ENCODE data around the gene PDGFC.

PDGFC gene

DNA sequence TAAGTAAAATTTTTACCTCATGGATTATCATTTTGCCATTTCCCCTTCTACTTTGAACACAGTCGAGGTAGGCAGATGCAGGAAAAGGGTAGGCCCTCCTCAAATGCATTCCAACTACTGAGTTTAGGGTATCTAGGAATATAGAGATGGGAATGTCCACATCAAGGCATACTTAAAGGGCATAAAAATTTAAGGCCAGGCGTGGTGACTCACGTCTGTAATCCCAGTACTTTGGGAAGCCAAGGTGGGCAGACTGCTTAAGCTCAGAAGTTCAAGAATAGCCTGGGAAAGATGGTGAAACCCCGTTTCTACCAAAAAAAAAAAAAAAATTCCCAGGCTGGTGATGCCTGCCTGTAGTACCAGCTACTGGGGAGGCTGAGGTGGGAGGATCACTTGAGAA, 146.5 kb downstream of the PDGFC start:
- DNase-seq: no peak

GRCh38 chr4:156824451-156825060, 147.0 kb downstream of the PDGFC start:
- no peak for DNase-seq

- DNase-seq: no peak
Measured at GRCh38 chr4:156820931-156821330, 150.7 kb downstream of the PDGFC start.

DNA sequence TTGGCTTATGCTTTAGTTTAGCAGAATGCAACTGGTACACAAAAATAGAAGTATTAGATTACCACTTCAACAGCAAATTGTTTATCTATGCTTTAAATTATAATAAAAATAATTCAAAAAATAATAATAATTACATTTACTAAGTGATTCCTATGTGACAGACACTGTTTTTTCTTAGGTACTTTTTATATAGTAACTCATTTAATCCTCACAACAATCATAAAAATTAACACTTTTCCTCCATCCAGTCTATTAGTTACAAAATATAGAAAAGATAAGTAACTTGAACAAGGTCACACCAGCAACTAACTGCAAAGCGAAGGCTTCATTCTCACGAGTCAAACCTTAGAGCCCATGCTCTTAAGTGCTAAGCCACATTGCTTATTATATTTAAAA, 155.2 kb downstream of the PDGFC start:
- no peak for DNase-seq

DNA sequence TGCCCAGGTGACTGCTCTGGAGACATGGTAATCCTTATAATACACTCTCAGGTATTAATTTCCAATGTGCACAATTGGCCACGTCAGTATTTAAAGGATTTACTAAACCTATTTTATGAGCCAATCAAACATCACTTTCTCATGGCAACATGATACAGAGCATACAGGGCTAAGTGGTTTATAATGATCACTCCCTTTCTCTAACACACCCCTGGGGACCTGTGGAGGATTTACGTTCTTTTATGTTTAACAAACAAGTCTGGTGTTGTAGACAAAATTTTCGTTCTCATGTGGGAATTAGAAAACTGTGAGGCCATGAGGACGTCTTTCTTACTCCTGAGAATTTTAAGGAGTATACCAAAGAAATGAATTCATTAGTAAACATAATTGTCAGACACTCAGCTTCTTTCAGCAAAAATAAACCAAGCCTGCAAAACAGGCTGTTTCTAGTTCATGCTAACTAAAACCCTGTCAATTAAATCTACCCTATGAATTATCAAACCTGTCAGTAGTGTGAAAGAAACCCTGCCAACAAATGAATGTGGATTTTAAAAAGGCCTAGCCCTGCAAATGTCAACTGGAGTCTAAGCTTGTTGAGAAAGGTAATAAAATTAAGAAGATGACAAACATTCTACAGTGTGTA, 155.8 kb downstream of the PDGFC start:
- peak; percentile 73 to 98 (median 85) for DNase-seq

DNA sequence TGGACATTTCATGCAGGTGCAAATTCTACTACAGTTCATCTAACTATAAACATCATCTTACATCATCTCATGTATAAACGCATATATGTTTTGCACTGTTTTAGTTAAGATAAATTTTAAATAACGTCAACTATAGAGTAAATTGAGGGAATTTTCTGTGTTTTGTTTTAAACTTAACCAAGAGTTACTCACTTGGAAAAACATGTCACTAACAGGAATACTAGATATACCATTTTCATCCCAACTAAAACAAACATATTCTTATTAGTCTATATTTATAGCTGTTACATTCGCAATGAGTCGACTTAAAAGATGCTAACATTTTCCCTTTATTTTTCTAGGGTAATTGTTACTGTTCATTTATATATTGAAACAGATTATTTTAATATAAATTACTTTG, 159.6 kb downstream of the PDGFC start:
- no peak for DNase-seq

GRCh38 chr4:156811286-156811685, 160.3 kb downstream of the PDGFC start:
- DNase-seq: no peak

- peak; percentile 41 to 97 (median 76) for DNase-seq
Measured at GRCh38 chr4:156805696-156806095, 165.9 kb downstream of the PDGFC start.

GRCh38 chr4:156803056-156803455, 168.5 kb downstream of the PDGFC start:
- DNase-seq: no peak

- DNase-seq: no peak
Measured at GRCh38 chr4:156800463-156800862, 171.1 kb downstream of the PDGFC start.

DNA sequence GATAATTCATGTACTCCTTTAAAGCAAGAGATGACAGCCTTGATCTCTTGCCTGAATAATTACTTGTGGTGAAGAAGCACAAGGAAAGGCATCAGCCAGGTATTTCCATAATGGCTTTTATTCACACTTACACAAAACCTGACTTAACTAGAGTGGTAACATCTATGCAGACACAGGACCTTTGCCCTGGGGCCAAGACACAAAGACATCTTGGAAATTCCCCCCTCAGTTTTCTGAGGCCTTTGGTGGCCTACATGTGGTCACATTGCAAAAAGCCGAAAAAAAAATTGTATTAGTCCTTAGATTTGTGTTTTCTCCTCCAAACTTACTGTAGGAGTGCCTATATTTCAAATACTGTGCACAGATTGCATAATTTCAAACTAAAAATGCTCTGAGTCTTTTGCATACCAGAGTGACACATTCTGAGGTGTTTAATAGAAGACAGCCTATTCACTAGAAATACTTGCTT, 172.4 kb downstream of the PDGFC start:
- no peak for DNase-seq

GRCh38 chr4:156798438-156798837, 173.2 kb downstream of the PDGFC start:
- no peak for DNase-seq

- no peak for DNase-seq
Measured at GRCh38 chr4:156797206-156797605, 174.4 kb downstream of the PDGFC start.

- DNase-seq: peak in 1 of 3 experiments; percentile 11
Measured at GRCh38 chr4:156795727-156796126, 175.9 kb downstream of the PDGFC start.

DNA sequence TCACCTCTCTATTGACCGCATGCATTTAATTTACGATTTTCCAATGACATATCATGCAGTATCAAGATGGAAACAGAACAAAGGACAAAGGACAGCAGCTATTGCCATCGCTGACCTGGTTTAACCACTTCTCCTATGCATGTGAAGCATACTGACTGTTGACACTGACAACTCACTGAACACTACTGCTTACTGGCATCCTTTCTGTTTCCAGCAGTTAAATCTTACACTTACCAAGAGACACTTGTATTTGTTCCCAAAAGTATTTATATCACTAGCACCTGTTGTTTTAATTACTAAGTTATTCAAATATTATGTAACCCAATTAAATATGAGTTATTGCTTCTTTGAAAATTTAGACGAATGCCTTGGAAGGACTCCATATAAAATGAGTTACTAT, 176.7 kb downstream of the PDGFC start:
- DNase-seq: peak in 1 of 3 experiments; percentile 45

GRCh38 chr4:156792462-156793085, 179.0 kb downstream of the PDGFC start:
- DNase-seq: no peak

- no peak for DNase-seq
Measured at GRCh38 chr4:156790866-156791265, 180.7 kb downstream of the PDGFC start.

DNA sequence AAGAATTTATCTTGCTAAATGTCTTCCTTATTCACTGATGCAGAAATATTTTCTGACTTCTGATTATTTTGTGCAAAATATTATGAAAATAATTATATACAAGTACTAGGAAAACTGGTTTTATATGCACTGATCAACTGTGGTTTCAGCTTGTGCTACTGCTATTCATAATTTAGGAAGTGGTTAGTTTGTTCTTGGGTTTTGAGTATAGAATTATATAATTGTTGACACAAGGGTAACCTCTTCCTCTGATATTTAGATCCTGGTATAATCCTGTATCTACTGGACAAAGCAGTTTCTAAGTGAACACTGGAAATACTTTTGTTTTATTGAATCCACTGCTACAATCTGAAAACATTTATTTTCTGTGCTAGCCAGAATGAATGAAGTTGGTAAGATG, 182.8 kb downstream of the PDGFC start:
- DNase-seq: no peak

GRCh38 chr4:156786713-156787112, 184.9 kb downstream of the PDGFC start:
- DNase-seq: no peak

GRCh38 chr4:156784970-156785369, 186.6 kb downstream of the PDGFC start:
- no peak for DNase-seq

DNA sequence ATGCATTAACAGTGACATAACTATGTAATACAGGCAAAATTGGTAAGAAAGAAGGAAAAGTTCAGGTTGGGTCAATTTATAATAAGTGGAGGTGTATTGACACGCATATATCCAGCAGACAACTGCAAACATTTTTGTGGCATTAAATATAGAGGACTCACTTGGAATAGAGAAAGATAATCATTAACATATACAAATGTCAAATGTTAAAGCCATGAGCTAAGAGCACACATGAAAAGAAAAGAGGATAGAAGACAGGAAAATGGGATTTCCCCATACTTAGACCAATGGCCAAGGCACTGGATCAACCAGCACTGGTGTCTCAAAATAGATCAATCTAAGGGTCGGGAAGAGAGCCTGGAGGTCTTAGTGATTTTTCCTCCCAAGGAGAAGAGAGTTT, 187.6 kb downstream of the PDGFC start:
- DNase-seq: no peak

GRCh38 chr4:156782491-156782890, 189.1 kb downstream of the PDGFC start:
- DNase-seq: no peak

- DNase-seq: no peak
Measured at GRCh38 chr4:156781852-156782251, 189.7 kb downstream of the PDGFC start.

DNA sequence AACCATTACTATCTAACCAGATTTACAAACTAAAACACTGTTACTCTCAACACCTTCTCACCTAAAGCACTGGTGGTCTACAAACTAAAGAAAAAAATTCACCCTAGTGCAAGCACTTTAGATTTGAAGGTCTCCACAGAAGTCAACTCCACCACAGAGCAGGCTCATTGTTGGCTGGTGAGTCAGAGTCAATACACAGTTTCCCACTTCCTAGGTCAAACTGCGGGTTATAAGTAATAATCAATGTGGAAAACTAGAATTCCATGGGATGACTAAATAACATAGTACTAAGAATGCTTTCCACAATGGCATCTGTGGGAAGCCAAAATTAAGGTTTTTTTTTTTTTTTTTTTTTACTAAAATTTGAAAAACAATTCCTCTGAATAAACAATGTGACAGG, 191.8 kb downstream of the PDGFC start:
- no peak for DNase-seq
